ENCODE measurements around the gene PPP1R3C. TPM values are rescaled to one million over a fixed set of nuclear protein-coding genes. Genes with fewer than 3 reads are reported as not detected.

PPP1R3C gene
- total RNA-seq, 4 donors from 2014 or later, result 19.7 to 55.2 (median 25.5) TPM

- TF ChIP-seq CTCF (IDR thresholded peaks at IDR 0.05), result no peak
- no peak for TF ChIP-seq POLR2A (IDR thresholded peaks at IDR 0.05)
- intact Hi-C loops (cut with DNase I; ENCODE audit: low total_unique reads), result no loop called here
- no peak for DNase-seq
- H3K9me3 ChIP-seq, result no peaks in the 10 kb centered on the region
- H3K4me1 ChIP-seq, result peaks cover 43 to 52% of the 10 kb centered on the region in 2 donors
- no peak overlapping the region for H3K4me3 ChIP-seq
- peak overlapping the region; percentile 86 to 91 for H3K27ac ChIP-seq
- no peaks in the 10 kb centered on the region for H3K36me3 ChIP-seq
- no peaks in the 10 kb centered on the region for H3K27me3 ChIP-seq
Observed at GRCh38 chr10:91593366-91593765, 39.5 kb downstream of the PPP1R3C start.

- Histone ChIP-seq H3K4me1 (peaks cover 34 to 43% of the 10 kb centered on the region in 2 donors), H3K27ac (peak overlapping the region; percentile 86 to 91), H3K27me3 (no peaks in the 10 kb centered on the region), H3K9me3 (no peaks in the 10 kb centered on the region), H3K36me3 (no peaks in the 10 kb centered on the region), H3K4me3 (no peak overlapping the region)
- no peak for TF ChIP-seq CTCF (IDR thresholded peaks at IDR 0.05)
- TF ChIP-seq POLR2A (IDR thresholded peaks at IDR 0.05), result no peak
- intact Hi-C loops (cut with DNase I; ENCODE audit: low total_unique reads), result no loop called here
- DNase-seq, result no peak
Observed at GRCh38 chr10:91592266-91592975, 40.5 kb downstream of the PPP1R3C start.

- DNase-seq, result no peak
- TF ChIP-seq POLR2A (IDR thresholded peaks at IDR 0.05) (no peak), CTCF (IDR thresholded peaks at IDR 0.05) (no peak)
- no peaks in the 10 kb centered on the region for H3K9me3 ChIP-seq
- H3K27ac ChIP-seq, result peak overlapping the region; percentile 86 to 91
- peaks cover 33 to 36% of the 10 kb centered on the region in 2 donors for H3K4me1 ChIP-seq
- H3K27me3 ChIP-seq, result no peaks in the 10 kb centered on the region
- no peak overlapping the region for H3K4me3 ChIP-seq
- no peaks in the 10 kb centered on the region for H3K36me3 ChIP-seq
- intact Hi-C loops (cut with DNase I; ENCODE audit: low total_unique reads), result no loop called here
Observed at GRCh38 chr10:91591797-91592174, 41.1 kb downstream of the PPP1R3C start.

GRCh38 chr10:91590904-91591796 lies 41.7 kb downstream of the PPP1R3C start:
- no peak for TF ChIP-seq CTCF (IDR thresholded peaks at IDR 0.05)
- TF ChIP-seq POLR2A (IDR thresholded peaks at IDR 0.05), result no peak
- peak; percentile 60 to 76 for DNase-seq
- intact Hi-C loops (cut with DNase I; ENCODE audit: low total_unique reads), result no loop called here
- Histone ChIP-seq H3K27me3 (no peaks in the 10 kb centered on the region), H3K4me1 (peaks cover 33 to 34% of the 10 kb centered on the region in 2 donors), H3K4me3 (no peak overlapping the region), H3K9me3 (no peaks in the 10 kb centered on the region), H3K27ac (peak overlapping the region; percentile 86 to 91), H3K36me3 (no peaks in the 10 kb centered on the region)

Data from uterus (tissue), 4 donors.